SK-N-MC (cell line): Measurements from ENCODE around the gene SLC26A9.

Experiments used
- EZH2 ChIP-seq: fragments of 200-600 bp; sonication (generic); IDR thresholded peaks from one replicate; pipeline ENCODE4 v1.6.1; 2017; ENCODE audit warnings: antibody characterized with exemption
- FOXP2 ChIP-seq: optimal IDR thresholded peaks from 2 replicates; pipeline ENCODE3; 2011; ENCODE audit warnings: mild to moderate bottlenecking, moderate library complexity; ENCODE audit not compliant: insufficient read depth; ENCODE audit errors: extremely low read length, control extremely low read depth
- POLR2AphosphoS5 ChIP-seq: IDR thresholded peaks from 2 replicates; pipeline ENCODE4 v1.6.1; 2012; ENCODE audit warnings: mild to moderate bottlenecking, low read depth, low read length, borderline replicate concordance

- TF ChIP-seq POLR2AphosphoS5, result no peak
- no peak for TF ChIP-seq EZH2
- TF ChIP-seq FOXP2, result no peak
These were observed 4.6 kb downstream of the SLC26A9 start for GRCh38 chr1:205938682-205939081.
